Stimulated activated CD8-positive, alpha-beta memory T cell treated with anti-CD3 and anti-CD28 coated beads, Interleukin-15, amount 100 ng/mL, for 1 hour (primary cell): ENCODE data around the gene THSD7A.

Experiments used
- DNase-seq: peaks from one replicate; pipeline ENCODE4 v3.0.0-alpha.2; 2020; ENCODE audit warnings: low read depth

THSD7A gene

DNA sequence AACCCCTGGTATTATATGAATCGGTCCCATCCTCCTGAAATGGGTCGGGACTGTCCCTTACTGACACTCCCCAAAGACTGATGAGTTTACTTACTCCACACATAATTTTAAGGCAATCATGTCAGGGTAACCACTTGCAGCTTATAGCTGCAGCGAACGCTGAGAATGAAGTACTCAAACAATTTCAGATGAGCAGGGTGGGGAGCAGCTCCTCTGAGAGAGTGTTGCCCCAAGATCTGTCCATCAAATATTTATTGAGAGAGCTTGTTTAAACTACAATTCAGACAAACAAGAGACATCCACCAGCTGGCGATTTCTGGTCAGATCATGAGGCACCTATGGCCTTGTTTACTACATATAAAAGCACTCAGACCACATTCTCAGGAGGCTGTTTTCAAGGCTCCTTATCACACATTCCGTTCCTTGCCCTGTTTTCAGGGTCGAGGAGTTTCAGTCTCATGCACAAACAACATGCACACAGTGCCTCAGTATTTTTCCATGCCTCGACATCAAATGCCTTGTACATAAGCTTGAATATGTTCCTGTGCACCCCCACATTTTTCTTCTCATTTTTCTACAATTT lies 80.1 kb downstream of the THSD7A start:
- no peak for DNase-seq

DNA sequence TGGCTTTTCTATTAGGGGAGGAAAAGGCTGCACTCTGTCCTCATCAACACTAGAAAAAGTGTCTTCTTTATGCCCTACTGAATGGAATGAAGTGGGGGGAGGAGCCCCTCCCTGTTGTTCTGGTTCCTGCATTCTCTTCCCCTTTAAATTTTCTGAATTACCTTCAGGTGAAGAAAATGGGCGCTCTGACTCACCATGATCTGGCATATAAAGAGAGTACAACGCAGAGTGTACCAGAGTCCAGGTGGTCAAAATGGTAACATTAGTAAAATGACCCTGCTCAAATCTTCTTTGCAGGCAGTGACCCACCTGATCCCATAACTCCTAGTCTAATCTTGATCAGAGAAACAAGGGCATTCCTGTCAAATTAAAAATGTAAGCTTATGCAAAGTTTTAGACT lies 80.7 kb downstream of the THSD7A start:
- DNase-seq, result no peak

DNA sequence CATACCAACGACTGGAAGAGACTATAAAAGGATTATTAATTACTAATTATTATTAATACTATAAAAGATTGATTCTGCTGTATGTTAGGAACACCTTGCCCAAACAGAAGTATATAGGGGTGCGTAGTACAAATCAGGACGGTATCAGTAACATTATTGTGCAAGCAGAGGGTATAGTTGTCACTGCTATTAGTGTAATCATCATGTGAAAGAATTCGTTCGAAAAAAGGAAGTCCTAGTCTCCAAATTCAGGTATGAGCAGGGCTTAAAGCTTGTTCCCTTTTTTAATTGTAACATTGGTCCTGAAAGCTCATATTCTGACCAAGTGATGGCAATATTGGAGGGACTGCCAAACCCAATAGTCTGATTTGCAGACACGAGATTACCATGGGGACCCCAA lies 81.8 kb downstream of the THSD7A start:
- DNase-seq, result no peak

DNA sequence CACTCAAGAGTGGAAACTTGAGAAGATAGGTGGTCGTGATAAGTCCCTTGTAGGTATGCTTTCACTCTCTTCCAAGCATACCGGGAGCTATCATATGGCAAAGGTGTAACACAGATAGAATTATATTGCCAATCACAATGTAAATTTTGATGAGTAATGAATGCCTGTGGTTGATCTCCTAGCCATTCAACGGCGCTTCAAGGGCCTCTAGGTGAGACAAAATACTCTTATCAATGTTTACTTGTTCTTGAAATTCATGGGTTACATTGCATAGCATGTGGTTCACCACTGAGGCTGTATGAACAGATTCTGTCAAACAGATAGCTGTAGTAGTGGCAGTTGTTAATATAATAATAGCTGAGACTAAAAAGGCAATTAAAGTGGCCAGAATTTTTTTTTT lies 82.4 kb downstream of the THSD7A start:
- no peak for DNase-seq

DNA sequence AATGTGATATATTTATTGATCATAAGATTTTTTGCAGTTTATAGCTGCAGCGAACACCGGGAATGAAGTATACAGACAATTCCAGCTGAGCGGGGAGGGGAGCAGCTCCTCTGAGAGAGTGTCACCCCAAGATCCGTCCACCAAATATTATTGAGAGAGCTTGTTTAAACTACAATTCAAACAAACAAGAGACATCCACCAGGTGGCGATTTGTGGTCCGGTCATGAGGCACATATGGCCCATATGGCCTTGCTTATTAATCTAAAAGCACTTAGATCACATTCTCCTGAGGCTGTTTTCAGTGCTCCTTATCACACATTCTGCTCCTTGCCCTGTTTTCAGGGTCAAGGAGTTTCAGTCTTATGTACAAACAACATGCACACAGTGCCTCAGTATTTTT lies 83.1 kb downstream of the THSD7A start:
- no peak for DNase-seq

DNA sequence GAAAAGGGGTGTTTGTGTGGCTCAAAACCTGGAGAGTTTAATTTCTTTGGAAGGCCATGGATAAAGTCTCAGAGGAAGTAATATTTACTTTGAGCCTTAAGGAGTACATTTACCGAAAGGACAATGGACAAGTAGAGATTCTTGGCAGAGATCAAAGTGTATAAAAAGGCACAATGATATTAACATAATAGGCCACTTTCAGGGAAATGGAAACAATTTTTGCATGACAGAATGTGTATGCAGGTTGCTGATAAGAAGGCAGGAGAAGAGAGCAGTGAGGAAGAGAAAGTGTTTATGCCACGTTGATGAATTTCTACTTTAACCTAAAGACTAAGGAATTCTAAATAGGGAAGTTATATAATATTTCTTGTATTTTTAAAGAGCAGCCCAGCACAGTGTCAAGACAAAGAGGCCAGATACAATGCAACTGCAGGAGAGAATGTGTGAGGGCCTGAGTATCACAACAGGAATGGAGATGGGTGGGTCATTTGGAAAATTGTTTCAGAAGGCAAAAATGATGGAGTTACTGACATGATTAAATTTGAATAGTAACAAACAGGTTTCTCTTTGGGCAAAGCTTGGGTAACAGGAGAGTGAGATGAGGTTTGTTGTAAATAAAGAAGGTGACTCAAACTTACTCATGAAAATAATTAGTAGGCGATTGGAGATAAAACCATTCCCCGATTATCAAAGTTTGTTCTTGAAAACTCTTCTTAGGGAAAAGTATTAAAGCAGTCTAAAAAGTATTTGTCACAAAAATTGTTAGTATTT lies 84.1 kb downstream of the THSD7A start:
- no peak for DNase-seq

DNA sequence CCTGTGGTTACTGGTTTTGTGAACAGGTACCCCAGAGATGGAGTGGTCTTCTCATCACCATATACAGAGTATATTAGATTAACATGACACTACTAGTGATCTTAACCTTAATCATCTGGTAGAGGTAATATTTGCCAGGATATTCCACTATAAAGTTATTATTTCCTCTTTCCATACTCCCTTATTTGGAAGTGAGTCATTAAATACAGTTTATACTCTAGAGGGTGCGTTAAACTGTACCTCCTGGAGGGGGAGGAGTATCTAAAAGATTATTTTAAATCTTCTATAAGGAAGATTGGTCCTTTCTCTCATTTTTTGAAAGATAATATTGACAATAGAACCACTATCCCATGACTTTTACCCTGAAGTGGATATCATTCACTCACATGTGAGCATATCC lies 85.4 kb downstream of the THSD7A start:
- DNase-seq, result no peak

DNA sequence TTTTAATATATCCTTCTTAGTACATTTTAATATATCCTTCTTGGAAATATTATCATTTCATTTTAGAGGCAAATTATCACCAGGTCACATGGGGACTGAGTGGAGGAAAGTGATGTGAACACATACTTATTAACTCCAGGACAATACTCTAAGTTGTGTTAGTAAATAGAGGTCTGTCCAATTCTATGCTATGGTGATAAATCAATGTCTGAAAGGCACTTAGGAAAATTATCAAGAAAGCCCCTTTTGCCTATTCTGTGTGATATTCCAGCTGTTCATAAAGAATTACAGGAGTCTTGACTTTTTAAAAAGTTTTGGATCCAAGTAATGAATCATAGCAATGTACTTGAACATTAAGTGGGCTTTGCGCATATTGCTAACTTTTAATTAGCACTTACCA lies 88.5 kb downstream of the THSD7A start:
- no peak for DNase-seq

DNA sequence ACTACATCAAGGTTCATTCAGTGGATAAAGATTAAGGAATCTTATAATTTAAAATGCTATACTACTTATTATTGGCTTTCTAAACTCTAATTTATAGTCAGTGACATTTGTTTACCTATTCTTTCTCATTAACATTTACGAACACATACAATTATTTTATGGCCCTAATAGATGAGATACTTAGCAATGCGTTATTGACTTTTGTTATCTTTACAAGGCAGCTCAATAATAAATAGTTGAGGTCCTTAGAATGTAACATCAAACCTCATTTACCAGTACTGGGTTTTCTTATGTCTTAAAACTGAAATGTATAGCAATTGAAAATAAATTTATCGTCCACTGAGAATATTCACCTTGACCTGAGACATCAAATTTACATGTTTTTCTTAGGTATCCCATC lies 89.0 kb downstream of the THSD7A start:
- DNase-seq, result no peak

DNA sequence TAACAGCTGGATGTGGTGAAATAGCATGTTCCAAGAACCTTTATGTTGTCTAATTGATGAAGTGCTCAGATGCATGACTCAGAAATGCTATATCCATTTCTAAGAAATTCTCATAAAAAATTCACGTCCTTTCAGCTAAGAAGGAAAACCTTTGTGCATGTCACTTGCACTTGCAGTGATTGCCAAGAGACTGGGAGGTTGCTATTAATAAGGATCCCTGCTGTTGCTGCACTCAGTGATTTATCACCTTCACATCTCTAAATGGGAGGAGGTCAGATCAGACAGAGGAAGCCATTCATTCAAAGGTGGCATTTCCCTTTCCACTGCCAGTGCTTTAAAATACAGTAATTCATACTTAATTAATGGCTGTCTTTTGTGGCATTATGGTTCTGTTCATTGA lies 89.5 kb downstream of the THSD7A start:
- DNase-seq, result no peak

DNA sequence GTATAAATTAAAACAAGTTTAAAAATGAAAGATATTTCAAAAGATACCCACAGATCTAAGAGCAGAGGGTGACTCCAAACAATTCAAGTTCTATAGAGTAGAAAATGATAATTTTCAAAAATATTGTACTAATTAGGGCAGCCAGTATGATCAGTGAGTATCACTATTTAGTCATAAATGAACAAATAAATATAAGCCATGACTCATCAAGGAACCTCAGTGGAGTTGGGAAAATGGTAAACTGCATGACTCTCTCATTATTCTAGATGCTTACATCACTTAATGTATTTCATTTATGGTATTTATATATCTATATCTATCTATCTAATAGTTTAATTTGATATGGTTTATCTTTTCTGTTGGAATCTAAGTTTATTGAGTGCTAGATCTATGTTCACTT lies 94.3 kb downstream of the THSD7A start:
- no peak for DNase-seq

DNA sequence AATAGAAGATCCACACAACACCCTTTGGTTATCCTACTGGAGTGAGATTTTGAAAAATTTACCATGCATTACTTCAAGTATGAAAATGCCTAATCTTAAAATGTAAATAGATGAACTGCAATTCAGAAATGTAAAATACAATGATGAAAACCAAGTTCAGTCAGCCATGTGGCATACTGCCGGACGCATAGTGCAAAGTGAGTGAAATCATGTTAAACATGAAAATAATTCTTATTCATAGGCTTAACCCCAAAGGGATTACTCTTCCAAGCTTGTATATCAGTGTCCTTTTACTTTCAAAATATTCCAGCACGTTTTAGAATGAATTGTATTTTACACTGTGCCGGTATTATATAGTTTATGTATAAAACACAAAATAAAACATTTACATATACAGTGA lies 99.8 kb downstream of the THSD7A start:
- no peak for DNase-seq

DNA sequence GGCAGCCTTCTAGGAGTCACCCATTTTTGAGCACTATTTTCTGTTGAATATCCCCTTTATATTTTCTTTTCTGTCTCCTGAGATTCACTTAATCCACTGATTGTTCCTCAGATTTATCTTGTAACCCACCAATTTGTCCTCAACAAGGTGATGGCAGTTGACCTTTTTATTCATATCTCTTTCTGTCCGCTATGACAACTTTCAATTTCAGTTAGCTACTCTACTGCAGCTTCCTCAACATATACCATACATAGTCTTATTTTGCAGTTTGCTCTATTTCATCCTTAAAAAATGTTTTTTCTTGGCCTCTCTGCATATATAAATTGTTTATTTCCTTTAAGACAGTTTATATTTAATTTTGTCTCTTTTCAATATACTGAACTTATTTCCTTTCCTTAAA lies 101.3 kb downstream of the THSD7A start:
- no peak for DNase-seq

DNA sequence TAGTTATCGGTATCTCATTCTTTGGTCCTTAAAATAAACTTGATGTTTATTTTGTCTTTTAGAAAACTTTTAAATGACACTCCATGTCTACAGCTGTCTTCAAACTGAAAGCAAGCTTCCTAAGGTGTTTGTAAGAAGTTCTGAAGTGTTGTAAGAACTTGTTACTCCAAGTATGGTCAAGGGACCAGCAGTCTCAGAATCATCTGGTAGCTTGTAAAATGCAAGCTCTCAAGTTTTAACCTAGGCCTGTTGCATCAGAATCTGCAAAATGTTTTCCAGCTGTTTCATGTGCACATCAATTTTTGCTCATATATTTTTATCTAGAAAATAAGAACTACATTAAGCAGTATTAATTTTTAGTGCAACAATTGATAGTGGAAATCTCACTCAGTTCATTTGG lies 104.1 kb downstream of the THSD7A start:
- no peak for DNase-seq

DNA sequence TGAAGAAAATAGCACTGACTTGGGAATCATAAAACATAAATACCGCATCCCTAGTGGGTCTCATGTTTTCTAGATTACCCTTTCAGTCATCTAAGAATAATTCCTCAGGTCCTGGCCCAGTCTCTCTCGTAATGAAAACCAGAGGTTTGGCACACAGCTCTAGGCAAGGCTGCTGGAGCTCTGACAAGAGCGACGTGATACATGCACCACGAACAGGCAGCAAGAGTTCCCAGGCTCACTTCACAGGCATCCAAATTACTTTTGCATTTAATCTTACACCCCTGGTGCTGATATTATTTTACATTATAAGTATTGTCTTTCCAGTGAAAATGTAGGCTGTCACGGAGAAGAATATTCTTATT lies 105.2 kb downstream of the THSD7A start:
- no peak for DNase-seq

DNA sequence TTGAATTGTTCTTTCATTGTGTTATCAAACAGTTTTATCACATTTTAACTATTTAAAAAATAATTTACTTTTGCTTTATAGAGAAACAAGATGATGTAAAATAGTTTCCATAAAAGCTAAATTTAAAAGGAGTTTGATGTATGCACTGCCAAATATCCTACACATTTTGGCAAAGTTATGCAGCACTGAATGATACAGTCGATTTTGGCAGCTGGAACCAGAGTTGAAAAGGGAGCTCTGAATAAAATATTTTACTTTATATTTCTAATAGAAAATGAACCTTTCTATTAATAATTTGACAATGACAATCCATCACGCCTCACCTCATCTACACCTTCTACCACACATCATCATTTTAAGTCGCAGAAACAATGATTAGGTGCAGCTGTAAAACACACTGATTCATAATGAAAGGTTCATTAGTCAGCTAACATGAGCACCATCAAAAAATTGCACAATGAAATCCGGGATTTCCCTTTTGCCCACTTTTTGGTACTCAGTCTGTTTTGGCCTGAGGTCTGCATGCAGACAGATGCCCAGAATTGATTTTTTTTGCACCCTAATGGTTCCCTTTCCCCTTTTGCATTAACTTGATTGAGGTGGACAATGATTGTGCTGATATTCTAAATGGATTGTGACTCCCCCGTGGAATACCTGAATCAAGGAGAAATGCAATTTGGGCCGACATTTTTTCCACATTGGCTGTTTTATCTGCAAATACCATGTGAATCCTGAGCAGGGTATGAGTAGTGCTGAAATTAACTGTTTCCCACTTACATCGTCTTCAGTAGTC lies 105.8 kb downstream of the THSD7A start:
- no peak for DNase-seq

DNA sequence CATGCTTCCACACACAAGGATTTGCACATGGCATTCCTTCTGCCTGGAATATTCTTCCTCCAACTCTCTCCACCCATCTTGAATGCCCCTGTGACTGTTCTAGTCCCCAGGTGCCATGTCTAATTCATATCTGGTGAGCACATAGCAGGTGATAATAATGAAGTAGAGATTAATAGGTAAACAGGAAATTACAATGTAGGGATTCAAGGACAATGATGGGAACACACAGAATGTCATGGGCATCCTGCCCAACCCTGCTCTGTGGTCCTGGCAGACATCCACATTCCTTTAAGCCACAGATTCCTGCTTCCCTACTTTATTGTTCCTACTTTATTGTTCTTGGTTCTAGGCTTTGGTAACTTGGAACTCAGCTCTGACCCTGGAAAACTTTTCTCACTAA lies 115.8 kb downstream of the THSD7A start:
- no peak for DNase-seq

DNA sequence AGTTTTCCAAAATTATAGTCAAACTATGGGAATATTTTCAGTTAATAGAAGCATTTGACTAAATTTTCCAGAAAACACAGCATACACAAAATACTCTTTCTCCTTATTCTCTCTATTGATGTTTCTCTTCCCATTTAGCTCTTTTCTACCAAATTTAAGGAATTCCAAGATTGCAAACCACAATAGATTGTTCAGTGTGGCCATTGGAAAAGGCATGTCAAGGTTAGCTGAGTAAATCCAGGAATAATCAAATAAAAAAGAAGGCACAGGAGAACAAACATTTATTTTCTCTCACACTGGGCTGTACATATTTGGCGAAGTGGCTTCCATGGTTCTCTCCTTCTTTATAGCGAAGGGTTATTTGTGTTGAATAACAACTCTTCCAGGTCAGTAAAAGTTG lies 117.3 kb downstream of the THSD7A start:
- DNase-seq, result no peak

DNA sequence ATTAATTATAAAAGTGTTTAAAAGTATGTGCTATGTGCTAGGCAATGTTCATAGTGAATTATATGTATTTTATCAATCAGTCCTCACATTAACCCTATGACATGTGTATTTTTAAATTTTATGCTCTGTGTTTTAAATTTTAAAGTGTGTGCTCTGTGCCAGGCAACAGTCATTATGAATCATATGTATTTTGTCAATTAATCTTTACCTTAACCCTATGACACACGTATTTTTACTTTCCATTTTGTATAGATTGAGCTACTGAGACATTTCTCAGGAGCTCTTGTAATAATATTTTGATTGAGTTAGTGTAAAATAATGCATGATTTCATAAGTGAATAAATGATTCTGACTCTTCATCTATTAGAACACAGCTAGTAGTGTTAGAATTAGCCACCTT lies 117.8 kb downstream of the THSD7A start:
- no peak for DNase-seq

DNA sequence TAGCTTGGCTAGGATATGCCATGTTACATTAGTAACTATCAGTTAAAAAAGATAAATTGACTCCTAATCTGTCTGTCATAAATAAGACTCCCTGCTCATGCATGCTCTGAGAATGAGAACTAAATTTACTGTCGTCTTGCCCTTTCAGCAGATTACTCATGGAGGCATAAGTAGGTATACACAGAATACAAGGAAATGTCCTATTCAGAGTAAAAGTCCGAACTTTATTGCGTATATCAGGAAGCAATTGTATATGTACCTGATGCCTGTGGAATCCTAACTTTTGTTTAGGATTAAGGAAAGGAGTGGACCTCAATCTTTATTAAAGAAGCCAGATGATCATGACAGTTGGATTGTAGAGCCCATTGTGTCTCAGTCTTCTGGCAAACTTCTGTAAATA lies 118.6 kb downstream of the THSD7A start:
- no peak for DNase-seq

DNA sequence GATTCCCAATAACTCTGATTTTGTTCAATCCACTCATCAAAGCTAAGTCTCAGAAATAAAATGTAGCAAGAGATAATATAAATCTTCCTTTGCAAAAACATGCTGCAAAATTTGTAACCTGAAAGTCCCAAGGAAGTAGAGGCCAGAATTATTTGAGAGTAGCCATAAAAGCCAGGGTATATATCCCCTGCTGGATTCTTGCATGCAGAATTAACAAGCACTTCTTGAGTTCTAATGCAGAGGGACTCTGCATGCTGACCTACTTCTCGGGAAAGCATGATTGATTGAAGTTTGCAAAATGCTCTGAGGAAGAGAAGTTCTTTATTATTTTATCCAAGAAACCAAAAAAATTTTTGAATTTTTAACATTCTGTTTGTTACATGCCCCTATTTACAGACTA lies 121.6 kb downstream of the THSD7A start:
- DNase-seq, result no peak

DNA sequence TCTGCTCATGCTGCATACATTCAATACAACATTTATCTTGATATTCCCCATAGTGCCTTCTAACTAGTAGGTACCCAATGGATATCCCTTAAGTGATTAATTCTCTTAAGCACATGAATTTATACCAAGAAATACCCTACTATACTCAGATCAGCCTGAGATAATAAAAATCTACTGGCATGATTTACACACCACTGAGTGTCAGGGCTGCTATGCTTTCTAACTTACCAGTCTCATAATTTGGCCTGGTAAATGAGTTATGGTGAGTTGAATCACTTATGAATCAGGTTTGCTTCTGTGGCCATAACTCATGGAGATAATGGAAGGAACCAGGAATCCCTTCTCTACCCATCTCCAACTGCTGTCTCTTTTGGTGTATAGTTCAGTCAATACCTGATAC lies 122.8 kb downstream of the THSD7A start:
- no peak for DNase-seq

DNA sequence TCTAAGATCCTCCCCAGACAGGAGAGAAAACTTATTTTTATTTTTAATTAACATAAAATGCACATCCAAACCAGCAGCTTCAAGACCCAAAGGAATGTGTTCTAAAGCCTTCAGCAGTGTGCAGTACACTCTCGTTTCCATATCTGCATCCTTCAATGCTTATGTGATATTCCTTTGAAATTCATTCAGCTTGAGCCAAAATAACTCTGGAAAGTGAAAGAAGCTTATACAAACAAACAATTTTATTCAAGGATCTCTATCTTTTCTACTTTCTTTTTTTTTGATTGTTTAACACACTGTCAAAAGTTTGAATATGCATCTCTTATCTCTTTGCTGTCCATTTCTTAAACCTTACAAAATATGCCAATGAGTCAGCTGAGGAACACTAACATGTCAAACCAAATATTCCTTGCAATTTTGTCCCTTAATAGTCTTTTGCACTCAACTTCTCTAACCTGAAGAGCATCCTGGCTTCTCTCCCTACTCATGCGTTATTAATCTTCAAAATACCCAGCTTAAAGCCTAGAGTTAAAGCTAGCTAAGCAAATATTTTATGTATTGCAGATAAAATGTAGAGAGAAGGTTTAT lies 124.3 kb downstream of the THSD7A start:
- DNase-seq, result no peak
